RPMI8226 (cell line): ENCODE results near the gene ABHD1.
A peak's percentile ranks its signal among the peaks of the same experiment; 100 is the strongest.
"Not testable (repeated sequence)": the region's sequence is repeated elsewhere in the genome, so short reads cannot be mapped to it uniquely, and the experiment has no call there.

ENCODE experiments used
- DNase-seq: peaks from one replicate; pipeline ENCODE4 v3.0.0-alpha.2; 2015

Gene ABHD1

GRCh38 chr2:27123302-27124150 is at the start of gene ABHD1:
ABHD1 (plus strand) TSS chr2:27123815; CDS start chr2:27123949, 134 bp downstream.
- peak; percentile 75 for DNase-seq

GRCh38 chr2:27074738-27075565 is 48.7 kb upstream of the ABHD1 start:
- DNase-seq, result peak; percentile 78

GRCh38 chr2:27075566-27075871 is 48.1 kb upstream of the ABHD1 start:
- not testable (repeated sequence) for DNase-seq

GRCh38 chr2:27076323-27076722 is 47.3 kb upstream of the ABHD1 start:
- no peak for DNase-seq

GRCh38 chr2:27077231-27077630 is 46.4 kb upstream of the ABHD1 start:
- no peak for DNase-seq

- DNase-seq, result no peak
These were observed 45.1 kb upstream of the ABHD1 start, which contains the start of gene EMILIN1 for GRCh38 chr2:27078267-27079194. EMILIN1 (plus strand) TSS chr2:27078615; CDS start chr2:27079066, 451 bp downstream.

GRCh38 chr2:27079233-27080139 is 44.1 kb upstream of the ABHD1 start:
- DNase-seq, result no peak

GRCh38 chr2:27080140-27080469 is 43.5 kb upstream of the ABHD1 start:
- no peak for DNase-seq

GRCh38 chr2:27080603-27080936 is 43.0 kb upstream of the ABHD1 start:
- no peak for DNase-seq

- peak; percentile 23 for DNase-seq
These were observed 41.4 kb upstream of the ABHD1 start for GRCh38 chr2:27081984-27082772.

GRCh38 chr2:27082773-27083409 is 40.7 kb upstream of the ABHD1 start:
- no peak for DNase-seq

GRCh38 chr2:27083410-27084296 is 40.0 kb upstream of the ABHD1 start:
- DNase-seq, result no peak

- DNase-seq, result no peak
These were observed 39.1 kb upstream of the ABHD1 start for GRCh38 chr2:27084297-27085061.

- no peak for DNase-seq
These were observed 38.4 kb upstream of the ABHD1 start for GRCh38 chr2:27085062-27085672.

- peak; percentile 73 for DNase-seq
These were observed 37.9 kb upstream of the ABHD1 start for GRCh38 chr2:27085673-27086089.

GRCh38 chr2:27086090-27086723 is 37.4 kb upstream of the ABHD1 start:
- DNase-seq, result peak; percentile 45

GRCh38 chr2:27086724-27087593 is 36.7 kb upstream of the ABHD1 start, which contains the start of gene KHK:
KHK (plus strand) TSS chr2:27086772; CDS start chr2:27087260, 488 bp downstream.
- peak; percentile 95 for DNase-seq
